Endothelial cell of umbilical vein (primary cell): ENCODE results near the gene DGCR6L. TPM values are rescaled to one million over a fixed set of nuclear protein-coding genes. Genes with fewer than 3 reads are reported as not detected.
"Not testable (repeated sequence)": the region's sequence is repeated elsewhere in the genome, so short reads cannot be mapped to it uniquely, and the experiment has no call there.

Experiments used
- BruUV-seq: library from RNA; stranded (reverse); fragments of 400-500 nt; replicated peaks from 2 replicates; lab custom pipeline; 2021; lab: Mats Ljungman, UMichigan
- CTCF ChIA-PET: fragments of 300-600, 350-600 bp; sonication (Branson Sonifier 250); formaldehyde crosslinking; loops from one replicate; lab custom pipeline; 2021; ENCODE audit warnings: antibody characterized with exemption, inconsistent platforms; lab: Charles Lee
- POLR2A ChIA-PET: fragments of 300-600, 350-600 bp; sonication (Branson Sonifier 250); formaldehyde crosslinking; loops from one replicate; lab custom pipeline; 2021; ENCODE audit warnings: antibody characterized with exemption, inconsistent platforms; lab: Charles Lee
- DNase-seq: peaks from one replicate; pipeline ENCODE4 v3.0.0-alpha.2; 2011; ENCODE audit warnings: low read depth, low spot score
- FAIRE-seq: peaks from 2 replicates; lab custom pipeline; 2011; peaks lifted over from hg19 to GRCh38; lab: Jason Lieb, UNC
- H2AFZ ChIP-seq: 2 replicates; pipeline ENCODE4 v1.6.0; 2012; ENCODE audit warnings: low read depth, low read length, control low read depth, inconsistent platforms
- H3K27ac ChIP-seq: 2 replicates; pipeline ENCODE4 v1.5.1; 2011; ENCODE audit warnings: low read depth, mild to moderate bottlenecking, control low read depth, low read length, moderate library complexity; ENCODE audit not compliant: insufficient read depth
- H3K27me3 ChIP-seq, 2 experiments: 2 replicates each; pipeline versions ENCODE4 v1.6.0 to v1.6.1; 2011; ENCODE audit warnings: low read length in 2 of 2, mixed read lengths in 1 of 2; ENCODE audit not compliant: control insufficient read depth in 2 of 2, insufficient read depth in 2 of 2
- H3K36me3 ChIP-seq, 2 experiments: 2 replicates in 1 of 2; 3 replicates in 1 of 2; pipeline ENCODE4 v1.5.1; 2011; ENCODE audit warnings: low read length in 2 of 2, mild to moderate bottlenecking in 1 of 2, moderate library complexity in 1 of 2; ENCODE audit not compliant: control insufficient read depth in 2 of 2, insufficient read depth in 2 of 2; ENCODE audit errors: extremely low read depth in 1 of 2
- H3K4me1 ChIP-seq: 3 replicates; pipeline ENCODE4 v1.5.1; 2011; ENCODE audit warnings: mild to moderate bottlenecking, low read length; ENCODE audit not compliant: control insufficient read depth, insufficient read depth; ENCODE audit errors: extremely low read depth
- H3K4me2 ChIP-seq: 2 replicates; pipeline ENCODE4 v1.6.1; 2011; ENCODE audit warnings: low read length, control low read depth, mixed read lengths; ENCODE audit not compliant: insufficient read depth
- H3K4me3 ChIP-seq, 3 experiments: fragments of 200-600 bp in 1 of 3; sonication (generic), shearing (Covaris generic) in 1 of 3; replicated peaks in 1 of 3; 2 replicates each; pipeline ENCODE4 v1.5.1; 2011 to 2016; ENCODE audit warnings: control low read depth in 3 of 3, low read length in 3 of 3, mild to moderate bottlenecking in 2 of 3, inconsistent platforms in 1 of 3, low read depth in 1 of 3, moderate library complexity in 1 of 3; ENCODE audit not compliant: insufficient read depth in 1 of 3
- H3K79me2 ChIP-seq: 2 replicates; pipeline ENCODE4 v1.6.0; 2012; ENCODE audit warnings: low read length, inconsistent platforms; ENCODE audit not compliant: control insufficient read depth, insufficient read depth
- H3K9ac ChIP-seq: replicated peaks from 2 replicates; pipeline ENCODE3; 2011; ENCODE audit warnings: low read length, control low read depth; ENCODE audit not compliant: insufficient read depth; ENCODE audit errors: extremely low read depth
- H3K9me1 ChIP-seq: replicated peaks from 3 replicates; pipeline ENCODE4 v1.6.0; 2011; ENCODE audit warnings: mild to moderate bottlenecking, low read length; ENCODE audit not compliant: control insufficient read depth, insufficient read depth; ENCODE audit errors: extremely low read depth
- H3K9me3 ChIP-seq: replicated peaks from 2 replicates; pipeline ENCODE4 v1.5.1; 2012; ENCODE audit warnings: low read length, inconsistent platforms; ENCODE audit not compliant: control insufficient read depth, insufficient read depth
- H4K20me1 ChIP-seq: replicated peaks from 2 replicates; pipeline ENCODE3; 2011; ENCODE audit warnings: mild to moderate bottlenecking, low read length; ENCODE audit not compliant: control insufficient read depth, insufficient read depth; ENCODE audit errors: extremely low read depth
- EZH2 ChIP-seq: IDR thresholded peaks from 2 replicates; pipeline ENCODE4 v1.6.1; 2012; ENCODE audit warnings: borderline replicate concordance, low read depth, mild to moderate bottlenecking, moderate library complexity, low read length, inconsistent platforms; ENCODE audit not compliant: severe bottlenecking
- FOS ChIP-seq: IDR thresholded peaks from 2 replicates; pipeline ENCODE4 v1.6.1; 2011; ENCODE audit warnings: mild to moderate bottlenecking, low read length, moderate library complexity, borderline replicate concordance; ENCODE audit not compliant: insufficient read depth
- GATA2 ChIP-seq: IDR thresholded peaks from 2 replicates; pipeline ENCODE4 v1.7.0; 2011; ENCODE audit warnings: low read depth, mild to moderate bottlenecking, moderate library complexity, mixed read lengths, low read length; ENCODE audit not compliant: insufficient read length, insufficient read depth
- JUN ChIP-seq: IDR thresholded peaks from 2 replicates; pipeline ENCODE4 v1.6.1; 2011; ENCODE audit warnings: borderline replicate concordance, low read depth; ENCODE audit not compliant: insufficient read length, insufficient read depth
- MYC ChIP-seq: IDR thresholded peaks from one replicate; pipeline ENCODE4 v1.6.1; 2011; ENCODE audit warnings: mild to moderate bottlenecking, low read depth, low read length
- POLR2A ChIP-seq: IDR thresholded peaks from 2 replicates; pipeline ENCODE4 v1.6.1; 2012; ENCODE audit warnings: low read depth, mild to moderate bottlenecking, control low read depth, low read length
- POLR2AphosphoS5 ChIP-seq: IDR thresholded peaks from 2 replicates; pipeline ENCODE4 v1.6.1; 2012; ENCODE audit warnings: low read depth, mild to moderate bottlenecking, control low read depth, low read length, moderate library complexity; ENCODE audit not compliant: insufficient read depth
- dilution Hi-C: fragments of 300-500 bp; cut with MboI; formaldehyde crosslinking; loops from one replicate; pipeline ENCODE4 v1.15.0; 2019; ENCODE audit warnings: low sequenced_read_pairs; ENCODE audit not compliant: extremely low pct_ligation_motif_present
- intact Hi-C: fragments of 100-400 bp; cut with micrococcal nuclease; formaldehyde crosslinking; loops from one replicate; pipeline ENCODE4 v1.10.0; 2022
- polyA plus RNA-seq, 4 experiments: library from polyadenylated mRNA; depleted of rRNA in 3 of 4; stranded (reverse) in 3 of 4; unstranded in 1 of 4; fragments of >200 nt; gene quantifications; 2 replicates each; pipeline versions ENCODE4 v1.2.1 to v1.2.3, GENCODE V29; 2011 to 2012; ENCODE audit warnings: missing spikeins in 1 of 4
- total RNA-seq: library from RNA; stranded (reverse); gene quantifications from 2 replicates; pipeline ENCODE4 v1.2.3, GENCODE V29; 2021
- TF ChIP-seq, protein P1 (sequence below): IDR thresholded peaks from 2 replicates; pipeline ENCODE4 v1.6.1; 2011; ENCODE audit not compliant: insufficient read depth, insufficient read length
- TF ChIP-seq, protein P2 (sequence below), 2 donors: IDR thresholded peaks; 1 replicate in 1 of 2; 2 replicates in 1 of 2; pipeline ENCODE4 v1.5.1; 2011; ENCODE audit warnings: low read length in 2 of 2, mild to moderate bottlenecking in 2 of 2, moderate library complexity in 2 of 2, control low read depth in 1 of 2, inconsistent platforms in 1 of 2, low read depth in 1 of 2; ENCODE audit not compliant: insufficient read depth in 1 of 2; ENCODE audit errors: extremely low read depth in 1 of 2

DGCR6L gene
- total and polyA plus RNA-seq, 2 donors (not counting 3 experiments of a cell fraction or from before 2014, with no cell fraction given), result 38.0 to 67.5 TPM

DNA sequence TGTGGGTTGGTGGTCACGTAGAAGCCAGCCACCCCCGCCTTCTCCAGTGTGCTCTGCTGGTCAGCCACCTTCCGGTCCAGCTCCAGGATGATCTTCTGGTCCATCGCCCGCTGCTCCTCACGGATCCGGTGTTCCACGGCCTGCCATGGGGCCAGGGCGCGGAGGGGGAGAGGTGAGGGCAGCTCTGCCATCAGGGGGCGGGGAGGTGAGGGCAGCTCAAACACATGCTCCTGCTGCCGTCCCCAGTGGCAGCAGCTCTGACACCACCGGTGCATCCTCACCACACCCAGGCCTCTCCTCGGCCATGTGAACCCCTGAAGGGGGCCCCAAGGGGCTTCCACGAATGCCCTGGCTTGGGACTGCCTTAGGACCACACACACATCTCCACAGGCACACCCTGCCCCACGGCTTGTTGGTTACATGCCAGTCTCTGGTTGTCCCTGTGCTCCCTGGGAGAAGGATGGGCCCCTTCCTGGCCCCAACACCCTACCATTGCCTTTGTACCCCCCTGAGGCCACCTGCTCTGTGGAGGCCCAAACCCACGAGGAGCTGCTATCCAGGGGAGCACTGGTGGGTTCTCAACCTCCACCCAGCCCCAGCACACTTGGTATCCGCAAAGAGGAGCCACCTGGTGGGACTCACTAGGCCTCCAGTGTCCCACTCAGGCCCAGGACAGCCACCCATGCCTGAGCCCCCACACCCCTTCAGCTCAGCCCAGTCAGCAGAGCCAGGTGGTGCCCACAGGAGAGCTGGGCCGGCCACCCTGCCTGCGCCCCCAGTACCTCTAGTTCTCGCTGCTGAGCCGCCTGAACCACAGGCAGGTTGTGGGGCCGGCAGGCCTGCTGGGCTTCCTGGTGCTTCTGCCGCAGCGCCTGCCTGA is 4.3 kb downstream of the DGCR6L start:
- Histone ChIP-seq H3K79me2 (peaks cover 3% of the 10 kb centered on the region), H3K9ac (no peak overlapping the region), H3K9me3 (no peaks in the 10 kb centered on the region), H3K4me1 (peaks cover 4% of the 10 kb centered on the region), H4K20me1 (no peaks in the 10 kb centered on the region), H3K9me1 (no peaks in the 10 kb centered on the region), H3K27me3 (no peaks in the 10 kb centered on the region), H3K4me3 (no peak overlapping the region), H3K36me3 (no peaks in the 10 kb centered on the region), H2AFZ (no peak overlapping the region), H3K4me2 (no peak overlapping the region), H3K27ac (no peak overlapping the region)
- CTCF ChIA-PET, result no interaction called here
- BruUV-seq, result no TSS peak
- DNase-seq (no peak), FAIRE-seq (no peak)
- POLR2A ChIA-PET, result no interaction called here
- intact Hi-C loops (no loop called here), dilution Hi-C loops (no loop called here)
- TF ChIP-seq GATA2 (no peak), POLR2A (no peak), JUN (no peak), POLR2AphosphoS5 (no peak), MYC (no peak), FOS (no peak), EZH2 (no peak)
- TF ChIP-seq, protein P1, sequence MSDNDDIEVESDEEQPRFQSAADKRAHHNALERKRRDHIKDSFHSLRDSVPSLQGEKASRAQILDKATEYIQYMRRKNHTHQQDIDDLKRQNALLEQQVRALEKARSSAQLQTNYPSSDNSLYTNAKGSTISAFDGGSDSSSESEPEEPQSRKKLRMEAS, result no peak
- TF ChIP-seq, protein P2, sequence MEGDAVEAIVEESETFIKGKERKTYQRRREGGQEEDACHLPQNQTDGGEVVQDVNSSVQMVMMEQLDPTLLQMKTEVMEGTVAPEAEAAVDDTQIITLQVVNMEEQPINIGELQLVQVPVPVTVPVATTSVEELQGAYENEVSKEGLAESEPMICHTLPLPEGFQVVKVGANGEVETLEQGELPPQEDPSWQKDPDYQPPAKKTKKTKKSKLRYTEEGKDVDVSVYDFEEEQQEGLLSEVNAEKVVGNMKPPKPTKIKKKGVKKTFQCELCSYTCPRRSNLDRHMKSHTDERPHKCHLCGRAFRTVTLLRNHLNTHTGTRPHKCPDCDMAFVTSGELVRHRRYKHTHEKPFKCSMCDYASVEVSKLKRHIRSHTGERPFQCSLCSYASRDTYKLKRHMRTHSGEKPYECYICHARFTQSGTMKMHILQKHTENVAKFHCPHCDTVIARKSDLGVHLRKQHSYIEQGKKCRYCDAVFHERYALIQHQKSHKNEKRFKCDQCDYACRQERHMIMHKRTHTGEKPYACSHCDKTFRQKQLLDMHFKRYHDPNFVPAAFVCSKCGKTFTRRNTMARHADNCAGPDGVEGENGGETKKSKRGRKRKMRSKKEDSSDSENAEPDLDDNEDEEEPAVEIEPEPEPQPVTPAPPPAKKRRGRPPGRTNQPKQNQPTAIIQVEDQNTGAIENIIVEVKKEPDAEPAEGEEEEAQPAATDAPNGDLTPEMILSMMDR (IDR thresholded peaks at IDR 0.05; ENCODE audit: extremely low read depth in 1 of 2, insufficient read depth in 1 of 2, low read depth in 1 of 2, low read length in 2 of 2), result no peak

DNA sequence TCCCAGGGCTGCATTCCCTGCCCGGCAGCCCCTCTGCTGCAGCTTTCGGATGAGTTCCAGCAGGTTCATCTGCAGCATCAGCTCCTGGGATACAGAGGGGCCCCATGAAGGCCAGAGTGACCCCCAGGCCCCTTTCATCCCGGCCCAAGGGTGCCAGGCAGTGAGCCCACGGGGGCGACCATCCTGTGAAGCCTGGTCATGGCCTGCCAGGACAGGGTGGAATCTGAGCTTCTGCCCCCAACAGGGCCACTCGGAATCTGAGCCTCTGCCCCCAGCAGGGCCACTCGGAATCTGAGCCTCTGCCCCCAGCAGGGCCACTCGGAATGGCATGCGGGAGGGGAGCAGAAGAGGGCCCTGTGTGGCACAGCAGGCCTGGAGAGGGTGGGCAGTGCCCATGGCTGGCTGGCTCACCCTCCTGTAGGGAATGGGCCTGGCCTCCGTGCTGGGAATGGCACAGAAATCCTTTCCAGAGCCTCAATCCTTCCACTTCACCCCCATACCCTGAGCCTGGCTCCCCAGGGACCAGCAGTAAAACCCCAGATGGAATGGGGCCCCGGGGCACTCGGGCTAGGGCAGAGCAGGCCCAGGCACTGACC is 5.0 kb downstream of the DGCR6L start:
- H3K36me3 ChIP-seq, DNase-seq, H3K9me1 ChIP-seq, POLR2A ChIA-PET, H3K9ac ChIP-seq, H2AFZ ChIP-seq, H4K20me1 ChIP-seq, H3K27ac ChIP-seq, intact Hi-C loops, H3K79me2 ChIP-seq, H3K9me3 ChIP-seq, dilution Hi-C loops, H3K4me2 ChIP-seq, H3K4me1 ChIP-seq, BruUV-seq, H3K27me3 ChIP-seq, FAIRE-seq, CTCF ChIA-PET, H3K4me3 ChIP-seq: not testable (repeated sequence)
